NCI-H187 treated with DMSO at 0.1 percent for 48 hours (cell line): Measurements from ENCODE around the gene MPPED1.

Experiments
- DNase-seq: peaks from one replicate; lab custom pipeline; 2025; lab: John Stamatoyannopoulos, UW

The MPPED1 gene

DNA sequence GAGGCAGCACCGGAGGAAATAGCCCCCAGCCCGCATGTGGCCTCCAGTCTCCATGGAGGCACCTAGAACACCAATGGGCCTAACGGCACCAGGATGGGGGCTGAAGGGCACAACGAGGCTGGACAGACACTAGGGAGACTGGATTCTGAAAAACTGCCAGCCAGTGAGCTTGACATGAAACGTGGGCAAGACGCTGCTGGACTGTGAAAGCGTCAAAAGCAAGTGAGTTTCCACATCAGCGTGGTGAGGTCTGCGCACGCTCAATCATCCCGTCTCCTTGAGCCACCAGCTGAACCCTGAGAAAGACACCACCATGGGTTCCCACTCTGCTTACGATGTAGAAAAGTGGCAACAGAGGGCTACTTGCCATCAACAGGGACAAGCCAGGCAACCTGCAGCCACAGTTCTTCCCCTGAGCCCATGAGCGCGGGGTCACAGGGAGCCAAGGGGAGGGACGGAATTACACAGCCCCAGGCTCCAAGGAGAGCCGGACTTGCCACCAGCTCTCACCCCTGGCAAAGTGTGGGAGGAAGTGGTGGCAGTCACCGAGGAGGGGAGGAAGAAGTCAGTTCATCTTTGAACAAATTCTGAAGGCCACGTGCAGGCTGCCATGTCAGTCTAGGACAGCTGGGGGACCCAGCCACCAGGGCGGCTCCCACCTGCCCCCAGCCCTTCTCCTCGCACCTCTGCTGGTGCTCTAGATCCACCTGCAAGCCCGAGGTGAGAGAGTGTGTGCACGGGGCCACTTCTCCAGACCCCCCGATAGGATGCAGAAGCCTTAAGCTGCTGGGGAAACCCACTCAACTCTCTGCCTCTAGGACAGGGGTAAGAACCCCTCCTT, 131.1 kb downstream of the MPPED1 start:
- no peak for DNase-seq

DNA sequence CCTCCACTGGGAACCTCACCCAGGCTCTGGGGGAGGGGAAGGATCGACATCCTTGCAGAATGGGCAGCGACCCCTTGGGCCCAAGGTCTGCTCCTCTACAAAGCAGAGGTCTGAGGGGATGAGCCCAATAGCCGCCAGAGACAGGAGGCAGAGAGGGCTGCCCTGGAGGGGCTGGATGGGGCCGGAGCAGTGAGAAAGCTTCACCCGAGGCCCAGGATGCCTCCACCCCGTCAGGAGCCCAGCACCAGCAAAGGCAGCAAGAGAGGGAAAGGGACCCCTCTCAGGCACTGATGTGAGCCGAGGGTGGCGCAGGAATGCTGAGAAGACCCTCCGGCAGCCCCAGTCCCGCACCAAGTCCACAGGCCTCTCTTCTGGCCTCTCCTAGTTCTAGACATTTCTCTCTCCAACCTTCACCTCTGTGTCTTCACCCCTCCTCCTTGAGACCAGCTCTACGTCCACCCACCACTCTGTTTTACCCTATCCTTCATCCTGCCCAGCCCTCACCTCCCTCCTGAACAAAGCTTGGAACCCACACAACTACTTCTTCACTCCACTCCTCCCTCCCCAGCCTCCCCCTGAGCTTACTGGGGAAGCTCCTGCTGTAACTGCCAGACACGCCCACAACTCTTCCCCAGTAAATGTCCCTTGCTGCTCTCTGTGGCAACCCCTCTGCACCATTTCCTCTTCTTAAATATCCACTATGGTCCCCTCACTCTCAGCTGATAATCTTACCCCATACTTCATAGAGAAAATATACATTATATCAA, 131.9 kb downstream of the MPPED1 start:
- no peak for DNase-seq

DNA sequence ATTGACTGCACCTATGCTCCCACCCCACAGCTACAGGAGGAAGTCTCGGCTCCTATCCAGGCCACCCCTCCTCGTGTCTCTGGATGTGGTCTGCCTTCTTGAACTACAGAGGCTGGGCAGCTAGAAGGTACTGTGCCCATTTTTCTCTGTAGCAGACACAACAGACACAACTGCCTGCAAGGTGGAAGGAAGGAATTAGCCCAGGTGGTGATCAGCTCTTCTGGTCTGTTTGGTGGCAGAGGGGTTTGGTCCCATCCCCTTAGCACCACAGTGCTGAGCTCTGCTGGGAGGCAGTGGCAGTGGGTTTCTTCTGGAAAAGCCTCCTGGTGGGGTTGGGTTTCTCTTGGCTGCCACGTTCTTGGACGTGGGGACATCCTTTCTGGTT, 132.5 kb downstream of the MPPED1 start:
- DNase-seq, result no peak

DNA sequence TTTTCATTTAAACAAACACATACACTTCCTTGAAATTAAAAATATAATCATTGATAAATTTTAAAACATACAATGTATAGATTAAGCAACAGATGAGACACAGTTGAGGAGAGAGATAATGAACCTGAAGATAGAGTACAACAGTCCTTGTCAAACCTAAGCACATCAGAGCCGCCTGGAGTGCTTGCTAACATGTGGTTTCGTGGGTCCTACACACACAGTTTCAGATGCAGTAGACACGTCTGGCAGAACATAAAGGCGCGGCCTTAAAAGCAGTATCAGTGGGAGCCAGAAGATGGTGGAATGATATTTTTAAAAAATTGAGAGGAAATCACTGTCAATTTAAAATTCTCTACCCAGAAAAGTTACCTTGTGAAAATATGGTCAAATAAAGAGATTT, 134.4 kb downstream of the MPPED1 start:
- no peak for DNase-seq

DNA sequence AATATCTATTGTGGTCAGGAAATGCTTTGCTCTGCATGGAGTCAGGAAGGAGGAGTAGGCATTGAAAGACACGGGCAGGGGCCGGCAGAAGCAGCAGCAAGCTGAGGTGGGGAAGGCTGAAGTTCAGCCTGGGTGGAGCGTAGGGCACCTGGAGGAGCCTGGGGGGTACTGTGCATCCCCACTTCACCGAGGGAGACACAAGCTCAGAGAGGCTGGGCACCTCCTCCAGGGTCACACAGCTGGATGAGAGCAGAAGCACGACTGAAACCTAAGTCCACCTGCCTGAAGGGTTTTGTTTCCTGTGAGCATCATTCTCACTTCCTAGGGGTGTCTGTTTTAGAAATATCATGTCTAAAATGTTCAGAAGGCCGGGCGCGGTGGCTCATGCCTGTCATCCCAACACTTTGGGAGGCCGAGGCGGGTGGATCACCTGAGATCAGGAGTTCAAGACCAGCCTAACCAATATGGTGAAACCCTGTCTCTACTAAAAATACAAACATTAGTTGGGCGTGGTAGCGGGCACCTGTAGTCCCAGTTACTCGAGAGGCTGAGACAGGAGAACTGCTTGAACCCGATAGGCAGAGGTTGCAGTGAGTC, 138.3 kb downstream of the MPPED1 start:
- DNase-seq, result no peak

- DNase-seq, result no peak
Observed at GRCh38 chr22:43550672-43551071, 138.9 kb downstream of the MPPED1 start.

GRCh38 chr22:43553451-43554258, 141.8 kb downstream of the MPPED1 start:
- no peak for DNase-seq

GRCh38 chr22:43554259-43554636, 142.4 kb downstream of the MPPED1 start:
- DNase-seq, result no peak

GRCh38 chr22:43554694-43555365, 143.0 kb downstream of the MPPED1 start:
- no peak for DNase-seq

DNA sequence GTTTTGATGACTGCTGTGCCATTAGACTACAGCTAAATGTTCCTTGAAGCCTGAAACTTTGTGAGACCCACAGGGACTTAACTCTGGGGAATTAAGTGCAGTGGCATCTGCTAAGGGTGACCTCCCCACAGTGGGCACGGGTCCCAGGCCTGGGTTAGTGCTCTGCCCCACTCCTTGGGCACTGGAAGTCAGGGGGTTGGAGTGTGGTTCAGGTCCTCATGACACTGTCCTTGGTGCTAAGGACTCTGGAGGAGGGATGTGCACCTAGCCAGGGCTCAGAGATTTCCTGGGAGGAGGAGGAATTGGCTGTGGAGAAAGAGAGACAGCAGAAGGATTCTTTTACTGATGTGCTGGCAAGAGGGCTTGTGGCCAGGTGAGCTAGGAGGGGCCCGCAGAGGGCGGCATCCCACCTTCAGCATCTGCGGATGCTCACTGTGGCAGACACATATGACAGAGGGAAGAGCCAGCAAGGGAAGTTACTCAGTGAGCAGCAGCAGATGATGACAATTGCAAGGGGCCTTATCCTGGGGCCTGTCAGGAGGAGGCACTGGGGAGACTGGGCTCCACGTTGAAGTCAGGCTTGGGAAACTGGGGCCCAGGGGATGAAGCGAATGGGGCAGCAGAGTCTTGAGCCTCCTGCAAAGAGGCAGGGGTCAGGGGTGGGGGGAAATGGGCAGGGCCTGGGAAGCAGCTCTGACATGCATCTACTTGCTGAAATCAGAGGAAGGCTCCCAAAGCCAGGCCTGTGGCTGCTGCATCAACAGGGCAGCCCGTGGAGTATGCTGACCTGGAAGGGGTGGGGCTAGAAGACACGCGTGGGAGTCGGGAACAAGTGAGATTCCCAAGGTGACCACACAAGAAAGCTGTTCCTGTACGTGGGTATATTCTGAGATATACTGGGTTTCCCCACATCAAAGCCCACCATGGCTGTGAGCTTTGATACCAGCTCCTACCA, 144.0 kb downstream of the MPPED1 start:
- DNase-seq, result no peak
